ENCODE measurements around the gene NIT1. TPM values are rescaled to one million over a fixed set of nuclear protein-coding genes. Genes with fewer than 3 reads are reported as not detected.

The NIT1 gene
- total RNA-seq, 1 experiment from 2014 or later = 32.0 TPM

- DNase-seq (ENCODE audit: low read depth) = peak; percentile 79
- in situ Hi-C loops (cut with HindIII; ENCODE audit: low pct_unique_long_range_greater_than_20kb, low sequenced_read_pairs) = no loop called here
Measured at GRCh38 chr1:161082996-161083747, 34.7 kb upstream of the NIT1 start.

- in situ Hi-C loops (cut with HindIII; ENCODE audit: low pct_unique_long_range_greater_than_20kb, low sequenced_read_pairs) = no loop called here
- DNase-seq (ENCODE audit: low read depth) = no peak
Measured at GRCh38 chr1:161083748-161084596, 33.9 kb upstream of the NIT1 start.

- no peak for DNase-seq (ENCODE audit: low read depth)
- in situ Hi-C loops (cut with HindIII; ENCODE audit: low pct_unique_long_range_greater_than_20kb, low sequenced_read_pairs) = no loop called here
Measured at GRCh38 chr1:161084597-161084988, 33.3 kb upstream of the NIT1 start.

GRCh38 chr1:161085165-161085564 is 32.7 kb upstream of the NIT1 start:
- in situ Hi-C loops (cut with HindIII; ENCODE audit: low pct_unique_long_range_greater_than_20kb, low sequenced_read_pairs) = no loop called here
- DNase-seq (ENCODE audit: low read depth) = no peak

- DNase-seq (ENCODE audit: low read depth) = no peak
- in situ Hi-C loops (cut with HindIII; ENCODE audit: low pct_unique_long_range_greater_than_20kb, low sequenced_read_pairs) = no loop called here
Measured at GRCh38 chr1:161086457-161086856, 31.4 kb upstream of the NIT1 start.

- no peak for DNase-seq (ENCODE audit: low read depth)
- in situ Hi-C loops (cut with HindIII; ENCODE audit: low pct_unique_long_range_greater_than_20kb, low sequenced_read_pairs) = no loop called here
Measured at GRCh38 chr1:161088587-161089110, 29.3 kb upstream of the NIT1 start.

GRCh38 chr1:161089251-161089924 is 28.5 kb upstream of the NIT1 start, which contains the start of gene NECTIN4:
Gene NECTIN4 (minus strand): TSS chr1:161089558. CDS start chr1:161089296, 262 bp downstream.
- in situ Hi-C loops (cut with HindIII; ENCODE audit: low pct_unique_long_range_greater_than_20kb, low sequenced_read_pairs) = no loop called here
- DNase-seq (ENCODE audit: low read depth) = no peak

GRCh38 chr1:161089938-161090337 is 28.0 kb upstream of the NIT1 start:
- in situ Hi-C loops (cut with HindIII; ENCODE audit: low pct_unique_long_range_greater_than_20kb, low sequenced_read_pairs) = loop anchor here (10.0 kb wide), 1 partner anchor 45 kb away; the partner anchor contains the start of gene USF1
- no peak for DNase-seq (ENCODE audit: low read depth)

GRCh38 chr1:161090617-161091016 is 27.3 kb upstream of the NIT1 start:
- no peak for DNase-seq (ENCODE audit: low read depth)
- in situ Hi-C loops (cut with HindIII; ENCODE audit: low pct_unique_long_range_greater_than_20kb, low sequenced_read_pairs) = loop anchor here (10.0 kb wide), 1 partner anchor 46 kb away; the partner anchor contains the start of gene USF1

- in situ Hi-C loops (cut with HindIII; ENCODE audit: low pct_unique_long_range_greater_than_20kb, low sequenced_read_pairs) = loop anchor here (10.0 kb wide), 1 partner anchor 46 kb away; the partner anchor contains the start of gene USF1
- no peak for DNase-seq (ENCODE audit: low read depth)
Measured at GRCh38 chr1:161091093-161091492, 26.8 kb upstream of the NIT1 start.

- in situ Hi-C loops (cut with HindIII; ENCODE audit: low pct_unique_long_range_greater_than_20kb, low sequenced_read_pairs) = loop anchor here (10.0 kb wide), 1 partner anchor 47 kb away; the partner anchor contains the start of gene USF1
- DNase-seq (ENCODE audit: low read depth) = no peak
Measured at GRCh38 chr1:161091796-161092507, 26.0 kb upstream of the NIT1 start.

- in situ Hi-C loops (cut with HindIII; ENCODE audit: low pct_unique_long_range_greater_than_20kb, low sequenced_read_pairs) = loop anchor here (10.0 kb wide), 1 partner anchor 48 kb away; the partner anchor contains the start of gene USF1
Measured at GRCh38 chr1:161092621-161093028, 25.3 kb upstream of the NIT1 start.

GRCh38 chr1:161094481-161094880 is 23.4 kb upstream of the NIT1 start:
- in situ Hi-C loops (cut with HindIII; ENCODE audit: low pct_unique_long_range_greater_than_20kb, low sequenced_read_pairs) = loop anchor here (10.0 kb wide), 1 partner anchor 50 kb away; the partner anchor contains the start of gene USF1
- no peak for DNase-seq (ENCODE audit: low read depth)

More at GRCh38 chr1:161092621-161093028, 25.3 kb upstream of the NIT1 start:
- DNase-seq (ENCODE audit: low read depth) = no peak

- no peak for DNase-seq (ENCODE audit: low read depth)
- in situ Hi-C loops (cut with HindIII; ENCODE audit: low pct_unique_long_range_greater_than_20kb, low sequenced_read_pairs) = loop anchor here (10.0 kb wide), 1 partner anchor 50 kb away; the partner anchor contains the start of gene USF1
Measured at GRCh38 chr1:161095230-161095629, 22.7 kb upstream of the NIT1 start.

- no peak for DNase-seq (ENCODE audit: low read depth)
- in situ Hi-C loops (cut with HindIII; ENCODE audit: low pct_unique_long_range_greater_than_20kb, low sequenced_read_pairs) = loop anchor here (10.0 kb wide), 1 partner anchor 51 kb away; the partner anchor contains the start of gene USF1
Measured at GRCh38 chr1:161096015-161096414, 21.9 kb upstream of the NIT1 start.

- DNase-seq (ENCODE audit: low read depth) = no peak
- in situ Hi-C loops (cut with HindIII; ENCODE audit: low pct_unique_long_range_greater_than_20kb, low sequenced_read_pairs) = loop anchor here (10.0 kb wide), 1 partner anchor 52 kb away; the partner anchor contains the start of gene USF1
Measured at GRCh38 chr1:161096530-161096929, 21.4 kb upstream of the NIT1 start.
